HFFc6 (cell line): ENCODE data around the gene TGFBRAP1. TPM values are rescaled to one million over a fixed set of nuclear protein-coding genes. Genes with fewer than 3 reads are reported as not detected.

Experiments used
- DNase-seq: peaks from one replicate; pipeline ENCODE4 v3.0.0-alpha.2; 2018
- H3K27ac Mint-ChIP-seq: 2 replicates; pipeline ENCODE4 v1.8.0; 2020; ENCODE audit warnings: mild to moderate bottlenecking, mixed read lengths
- H3K27me3 Mint-ChIP-seq: 2 replicates; pipeline ENCODE4 v1.8.0; 2021; ENCODE audit warnings: mild to moderate bottlenecking, moderate library complexity, mixed read lengths; ENCODE audit not compliant: insufficient read depth
- H3K36me3 Mint-ChIP-seq: 2 replicates; pipeline ENCODE4 v1.8.0; 2021; ENCODE audit warnings: low read depth, mixed read lengths
- H3K4me1 Mint-ChIP-seq: 2 replicates; pipeline ENCODE4 v1.8.0; 2020; ENCODE audit warnings: low read depth, mixed read lengths
- H3K4me3 Mint-ChIP-seq: 2 replicates; pipeline ENCODE4 v1.8.0; 2020; ENCODE audit warnings: mild to moderate bottlenecking, moderate library complexity, mixed read lengths
- H3K9me3 Mint-ChIP-seq: 2 replicates; pipeline ENCODE4 v1.8.0; 2020; ENCODE audit warnings: mild to moderate bottlenecking, mixed read lengths
- CTCF ChIP-seq: fragments of 200-600 bp; sonication (generic); IDR thresholded peaks from 2 replicates; pipeline ENCODE4 v1.5.0; 2021; ENCODE audit warnings: antibody characterized with exemption, mild to moderate bottlenecking
- total RNA-seq, 6 experiments: library from RNA; stranded (reverse); fragmentation: NEBNext Ultra II Directional; extraction: Animal tissue kit (Norgen Biotek cat#: 25700); gene quantifications; 2 replicates in 1 of 6; 3 replicates in 5 of 6; pipeline ENCODE4 v1.2.3, GENCODE V29; 2021

TGFBRAP1 gene
- total RNA-seq, 6 experiments from 2014 or later = 18.9 to 22.5 (median 19.8) TPM

GRCh38 chr2:105364436-105365139 is 35.1 kb upstream of the TGFBRAP1 start:
- peaks cover 88% of the 10 kb centered on the region for H3K4me1 Mint-ChIP-seq

GRCh38 chr2:105362862-105363591 is 33.5 kb upstream of the TGFBRAP1 start:
- Mint-ChIP-seq H3K36me3 (peaks cover 87% of the 10 kb centered on the region), H3K9me3 (no peaks in the 10 kb centered on the region), H3K27ac (peak overlapping the region; percentile 91), H3K27me3 (peaks cover 3% of the 10 kb centered on the region; the same call in 1 of the 2 replicates), H3K4me3 (no peak overlapping the region), H3K4me1 (peaks cover 88% of the 10 kb centered on the region)
- no peak for DNase-seq
- no peak for TF ChIP-seq CTCF

More at GRCh38 chr2:105364436-105365139, 35.1 kb upstream of the TGFBRAP1 start:
- TF ChIP-seq CTCF = no peak
- H3K4me3 Mint-ChIP-seq = peak overlapping the region; percentile 75
- H3K27me3 Mint-ChIP-seq = no peaks in the 10 kb centered on the region; the same call in none of the 2 replicates
- peak; percentile 73 for DNase-seq
- H3K9me3 Mint-ChIP-seq = no peaks in the 10 kb centered on the region
- peaks cover 88% of the 10 kb centered on the region for H3K36me3 Mint-ChIP-seq
- H3K27ac Mint-ChIP-seq = peak overlapping the region; percentile 91

- Mint-ChIP-seq H3K9me3 (no peaks in the 10 kb centered on the region), H3K4me3 (no peak overlapping the region), H3K36me3 (peaks cover 77% of the 10 kb centered on the region), H3K27me3 (peaks cover 4% of the 10 kb centered on the region; the same call in 1 of the 2 replicates), H3K4me1 (peaks cover 75% of the 10 kb centered on the region), H3K27ac (peak overlapping the region; percentile 63)
- no peak for TF ChIP-seq CTCF
- DNase-seq = no peak
Measured at GRCh38 chr2:105361102-105361889, 31.8 kb upstream of the TGFBRAP1 start.

- Mint-ChIP-seq H3K27me3 (peaks cover 4% of the 10 kb centered on the region; the same call in 1 of the 2 replicates), H3K27ac (peak overlapping the region; percentile 65), H3K4me1 (peaks cover 48% of the 10 kb centered on the region), H3K4me3 (no peak overlapping the region), H3K36me3 (peaks cover 53% of the 10 kb centered on the region), H3K9me3 (no peaks in the 10 kb centered on the region)
- no peak for TF ChIP-seq CTCF
- DNase-seq = no peak
Measured at GRCh38 chr2:105358593-105358992, 29.1 kb upstream of the TGFBRAP1 start.

GRCh38 chr2:105357122-105357521 is 27.6 kb upstream of the TGFBRAP1 start:
- no peak for DNase-seq
- Mint-ChIP-seq H3K36me3 (peaks cover 38% of the 10 kb centered on the region), H3K4me1 (peaks cover 36% of the 10 kb centered on the region), H3K4me3 (no peak overlapping the region), H3K27ac (peak overlapping the region; percentile 22; the same call in 1 of the 2 replicates), H3K9me3 (no peaks in the 10 kb centered on the region), H3K27me3 (peaks cover 7% of the 10 kb centered on the region; the same call in 1 of the 2 replicates)
- TF ChIP-seq CTCF = no peak
